B cell (primary cell): ENCODE measurements around the gene PIP4K2A. TPM values are rescaled to one million over a fixed set of nuclear protein-coding genes. Genes with fewer than 3 reads are reported as not detected.

Source experiments
- ATAC-seq: fragments of 200-7000 bp; cut with Tn5 transposase; one replicate; pipeline ENCODE4 v1.10.0; 2021; ENCODE audit warnings: low read depth, mild to moderate bottlenecking, moderate number of reproducible peaks, moderate library complexity
- CTCF ChIA-PET: fragments of 350-600 bp; sonication (Branson Sonifier 250); formaldehyde crosslinking; loops from one replicate; lab custom pipeline; 2021; ENCODE audit warnings: antibody characterized with exemption, inconsistent platforms; lab: Charles Lee
- POLR2A ChIA-PET: fragments of 350-600 bp; sonication (Branson Sonifier 250); formaldehyde crosslinking; loops from one replicate; lab custom pipeline; 2021; ENCODE audit warnings: antibody characterized with exemption; lab: Charles Lee
- DNase-seq: peaks from one replicate; pipeline ENCODE4 v3.0.0; 2013
- H2AFZ ChIP-seq: 2 replicates; pipeline ENCODE4 v1.6.1; 2012; ENCODE audit warnings: mild to moderate bottlenecking, low read depth, low read length; ENCODE audit not compliant: insufficient read depth, poor library complexity, severe bottlenecking
- H3K27ac ChIP-seq, 2 donors: 1 replicate in 1 of 2; 2 replicates in 1 of 2; pipeline ENCODE4 v1.5.1; 2012 to 2013; ENCODE audit warnings: low read length in 2 of 2, mild to moderate bottlenecking in 2 of 2, moderate library complexity in 1 of 2
- H3K27me3 ChIP-seq, 4 experiments: fragments of 200-600 bp in 1 of 4; sonication (generic) in 1 of 4; replicated peaks in 1 of 4; 1 replicate in 2 of 4; 2 replicates in 2 of 4; pipeline versions ENCODE4 v1.6.1 to v1.7.0; 2013 to 2016; ENCODE audit warnings: low read length in 3 of 4, mild to moderate bottlenecking in 2 of 4, mixed read lengths in 1 of 4, moderate library complexity in 1 of 4; ENCODE audit not compliant: insufficient read depth in 4 of 4, control insufficient read depth in 3 of 4; ENCODE audit errors: control extremely low read depth in 1 of 4
- H3K36me3 ChIP-seq, 2 experiments: replicated peaks in 1 of 2; 1 replicate in 1 of 2; 2 replicates in 1 of 2; pipeline versions ENCODE4 v1.6.1 to v1.7.1; 2013; ENCODE audit warnings: low read length in 1 of 2; ENCODE audit not compliant: insufficient read depth in 2 of 2, control insufficient read depth in 1 of 2; ENCODE audit errors: control extremely low read depth in 1 of 2, extremely low read depth in 1 of 2
- H3K4me1 ChIP-seq, 2 donors: fragments of 200-600 bp in 1 of 2; sonication (generic) in 1 of 2; 1 replicate in 1 of 2; 2 replicates in 1 of 2; pipeline versions ENCODE4 v1.5.1 to v1.6.1; 2013 to 2017; ENCODE audit warnings: low read length in 2 of 2; ENCODE audit not compliant: control insufficient read depth in 2 of 2, insufficient read depth in 2 of 2
- H3K4me2 ChIP-seq: replicated peaks from 2 replicates; pipeline ENCODE3; 2012; ENCODE audit warnings: mild to moderate bottlenecking, low read depth, low read length; ENCODE audit not compliant: poor library complexity, severe bottlenecking
- H3K4me3 ChIP-seq, 5 experiments: fragments of 200-600 bp in 1 of 5; sonication (generic) in 1 of 5; 1 replicate in 3 of 5; 2 replicates in 2 of 5; pipeline versions ENCODE4 v1.5.1 to v1.7.0; 2011 to 2016; ENCODE audit warnings: low read length in 4 of 5, mild to moderate bottlenecking in 4 of 5, low read depth in 2 of 5, control low read depth in 1 of 5, moderate library complexity in 1 of 5; ENCODE audit not compliant: insufficient read depth in 1 of 5; ENCODE audit errors: control extremely low read depth in 1 of 5, extremely low read depth in 1 of 5
- H3K79me2 ChIP-seq: fragments of 200-600 bp; sonication (generic); one replicate; pipeline ENCODE4 v1.6.0; 2016; ENCODE audit warnings: low read length; ENCODE audit not compliant: control insufficient read depth, insufficient read depth
- H3K9ac ChIP-seq: fragments of 200-600 bp; sonication (generic); 2 replicates; pipeline ENCODE4 v1.6.1; 2017; ENCODE audit warnings: mild to moderate bottlenecking, low read length, moderate library complexity
- H3K9me3 ChIP-seq, 3 donors: one replicate each; pipeline versions ENCODE4 v1.6.1 to v1.7.1; 2013; ENCODE audit warnings: low read length in 2 of 3; ENCODE audit not compliant: control insufficient read depth in 2 of 3, insufficient read depth in 1 of 3; ENCODE audit errors: control extremely low read depth in 1 of 3
- H4K20me1 ChIP-seq: 2 replicates; pipeline ENCODE4 v1.6.0; 2012; ENCODE audit warnings: mild to moderate bottlenecking, low read length; ENCODE audit not compliant: insufficient read depth, control insufficient read depth, poor library complexity, severe bottlenecking
- H3K27ac Mint-ChIP-seq: one replicate; pipeline ENCODE4 v1.8.0; 2021; ENCODE audit warnings: mixed read lengths
- H3K27me3 Mint-ChIP-seq: one replicate; pipeline ENCODE4 v1.8.0; 2021; ENCODE audit warnings: mixed read lengths
- H3K4me1 Mint-ChIP-seq: one replicate; pipeline ENCODE4 v1.8.0; 2021; ENCODE audit warnings: mixed read lengths
- H3K4me3 Mint-ChIP-seq: one replicate; pipeline ENCODE4 v1.8.0; 2021; ENCODE audit warnings: mixed read lengths
- H3K9me3 Mint-ChIP-seq: one replicate; pipeline ENCODE4 v1.8.0; 2022; ENCODE audit warnings: mixed read lengths; ENCODE audit not compliant: insufficient read depth
- EZH2 ChIP-seq: IDR thresholded peaks from 2 replicates; pipeline ENCODE4 v1.6.1; 2012; ENCODE audit warnings: borderline replicate concordance, low read depth, mild to moderate bottlenecking, moderate library complexity, low read length; ENCODE audit not compliant: insufficient read depth, poor library complexity, severe bottlenecking
- WGBS: methylation state at CpG from one replicate; pipeline ENCODE4 v1.1.5; 2013; ENCODE audit warnings: missing lambda C conversion rate; ENCODE audit not compliant: insufficient coverage; 5-methylcytosine and 5-hydroxymethylcytosine counted together
- intact Hi-C: fragments of 100-400 bp; cut with micrococcal nuclease; formaldehyde crosslinking; loops from one replicate; pipeline ENCODE4 v1.10.0; 2022
- polyA plus RNA-seq: library from polyadenylated mRNA; depleted of rRNA; stranded (reverse); fragments of >200 nt; gene quantifications from 2 replicates; pipeline ENCODE4 v1.2.3, GENCODE V29; 2012
- total RNA-seq, 2 donors: library from RNA; stranded (reverse); fragments of 120-200 nt in 1 of 2; gene quantifications; 1 replicate in 1 of 2; 2 replicates in 1 of 2; pipeline versions ENCODE4 v1.2.3 to v1.2.4, GENCODE V29; 2013 to 2022
- TF ChIP-seq, protein P1 (sequence below): fragments of 200-600 bp; IDR thresholded peaks from one replicate; pipeline ENCODE4 v1.8.0; 2022; ENCODE audit warnings: antibody characterized with exemption, mild to moderate bottlenecking

Gene PIP4K2A
- total and polyA plus RNA-seq, 2 donors (not counting 1 experiment from before 2014, with no cell fraction given) = 21.8 to 103 TPM

GRCh38 chr10:22556774-22557173, 157.6 kb downstream of the PIP4K2A start:
- Histone ChIP-seq H3K36me3 (peaks cover 0 to 41% of the 10 kb centered on the region in 2 experiments), H4K20me1 (no peaks in the 10 kb centered on the region), H3K79me2 (no peaks in the 10 kb centered on the region), H3K27ac (no peak overlapping the region), H3K4me2 (no peak overlapping the region), H3K27me3 (no peaks in the 10 kb centered on the region), H3K4me3 (no peak overlapping the region), H3K4me1 (no peaks in the 10 kb centered on the region), H3K9me3 (no peaks in the 10 kb centered on the region), H2AFZ (no peak overlapping the region), H3K9ac (no peak overlapping the region)
- Mint-ChIP-seq H3K27ac (no peak overlapping the region), H3K4me3 (no peak overlapping the region), H3K27me3 (no peaks in the 10 kb centered on the region), H3K9me3 (no peaks in the 10 kb centered on the region), H3K4me1 (peaks cover 3% of the 10 kb centered on the region)
- TF ChIP-seq, protein P1, sequence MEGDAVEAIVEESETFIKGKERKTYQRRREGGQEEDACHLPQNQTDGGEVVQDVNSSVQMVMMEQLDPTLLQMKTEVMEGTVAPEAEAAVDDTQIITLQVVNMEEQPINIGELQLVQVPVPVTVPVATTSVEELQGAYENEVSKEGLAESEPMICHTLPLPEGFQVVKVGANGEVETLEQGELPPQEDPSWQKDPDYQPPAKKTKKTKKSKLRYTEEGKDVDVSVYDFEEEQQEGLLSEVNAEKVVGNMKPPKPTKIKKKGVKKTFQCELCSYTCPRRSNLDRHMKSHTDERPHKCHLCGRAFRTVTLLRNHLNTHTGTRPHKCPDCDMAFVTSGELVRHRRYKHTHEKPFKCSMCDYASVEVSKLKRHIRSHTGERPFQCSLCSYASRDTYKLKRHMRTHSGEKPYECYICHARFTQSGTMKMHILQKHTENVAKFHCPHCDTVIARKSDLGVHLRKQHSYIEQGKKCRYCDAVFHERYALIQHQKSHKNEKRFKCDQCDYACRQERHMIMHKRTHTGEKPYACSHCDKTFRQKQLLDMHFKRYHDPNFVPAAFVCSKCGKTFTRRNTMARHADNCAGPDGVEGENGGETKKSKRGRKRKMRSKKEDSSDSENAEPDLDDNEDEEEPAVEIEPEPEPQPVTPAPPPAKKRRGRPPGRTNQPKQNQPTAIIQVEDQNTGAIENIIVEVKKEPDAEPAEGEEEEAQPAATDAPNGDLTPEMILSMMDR = no peak
- TF ChIP-seq EZH2 = no peak
- intact Hi-C loops = no loop called here
- DNase-seq (no peak), ATAC-seq (no peak)
- ChIA-PET CTCF (interaction anchor here (1.2 to 2.0 kb wide), 2 partner anchors 16 to 27 kb away, joined by 3 to 5 read pairs; no protein-coding TSS in a partner anchor), POLR2A (no interaction called here)
- 100% methylated on average over 3 of the region's 6 CpGs for WGBS

GRCh38 chr10:22554461-22555182, 159.8 kb downstream of the PIP4K2A start:
- Mint-ChIP-seq H3K4me1 (peaks cover 5% of the 10 kb centered on the region), H3K27me3 (no peaks in the 10 kb centered on the region), H3K27ac (no peak overlapping the region), H3K9me3 (no peaks in the 10 kb centered on the region), H3K4me3 (no peak overlapping the region)
- WGBS = 97% methylated on average over 29 of the region's 29 CpGs
- Histone ChIP-seq H2AFZ (no peak overlapping the region), H3K79me2 (no peaks in the 10 kb centered on the region), H3K36me3 (peaks cover 2 to 35% of the 10 kb centered on the region in 2 experiments), H4K20me1 (no peaks in the 10 kb centered on the region), H3K27ac (no peak overlapping the region), H3K4me2 (no peak overlapping the region), H3K4me1 (no peaks in the 10 kb centered on the region), H3K4me3 (no peak overlapping the region), H3K9me3 (no peaks in the 10 kb centered on the region), H3K9ac (no peak overlapping the region), H3K27me3 (no peaks in the 10 kb centered on the region)
- TF ChIP-seq, protein P1 = no peak
- TF ChIP-seq EZH2 = no peak
- ATAC-seq (no peak), DNase-seq (no peak)
- intact Hi-C loops = no loop called here
- CTCF ChIA-PET = interaction anchor here (0.6 to 2.0 kb wide), 3 partner anchors 18 to 561 kb away, joined by 3 to 5 read pairs (median 5); no protein-coding TSS in a partner anchor
- POLR2A ChIA-PET = no interaction called here
